BLaER1 treated with 17β-estradiol and CSF1 and Interleukin-3, amounts not matched to agents 10 nM and 100 nM (cell line): Measurements from ENCODE around the gene EFHD2.
A peak's percentile ranks its signal among the peaks of the same experiment; 100 is the strongest.

Experiments
- H3K27ac ChIP-seq, 11 experiments: shearing (Covaris generic); formaldehyde crosslinking; 2 replicates each; pipeline ENCODE4 v1.8.1; 2022
- H3K27me3 ChIP-seq, 11 experiments: shearing (Covaris generic); formaldehyde crosslinking; 2 replicates each; pipeline ENCODE4 v1.8.1; 2022
- H3K36me3 ChIP-seq, 11 experiments: shearing (Covaris generic); formaldehyde crosslinking; 2 replicates each; pipeline ENCODE4 v1.8.1; 2022
- H3K4me1 ChIP-seq, 10 experiments: shearing (Covaris generic); formaldehyde crosslinking; 2 replicates each; pipeline ENCODE4 v1.8.1; 2022
- H3K4me2 ChIP-seq, 11 experiments: shearing (Covaris generic); formaldehyde crosslinking; 2 replicates each; pipeline ENCODE4 v1.8.1; 2022
- H3K4me3 ChIP-seq, 10 experiments: shearing (Covaris generic); formaldehyde crosslinking; 2 replicates each; pipeline ENCODE4 v1.8.1; 2022
- H3K9ac ChIP-seq, 11 experiments: shearing (Covaris generic); formaldehyde crosslinking; 2 replicates each; pipeline ENCODE4 v1.8.1; 2022
- H3K9me3 ChIP-seq, 11 experiments: shearing (Covaris generic); formaldehyde crosslinking; replicated peaks in 1 of 11; 2 replicates each; pipeline ENCODE4 v1.8.1; 2022
- H4K20me1 ChIP-seq, 11 experiments: shearing (Covaris generic); formaldehyde crosslinking; 2 replicates each; pipeline ENCODE4 v1.8.1; 2022
- Cebpa-rat ChIP-seq, 11 experiments: shearing (Covaris generic); IDR thresholded peaks; 2 replicates each; pipeline ENCODE4 v1.8.1; 2022

EFHD2 gene

GRCh38 chr1:15409388-15410222 is at the start of gene EFHD2:
Gene EFHD2, plus strand, starts transcription at chr1:15409888. Its CDS starts 84 bp downstream, at chr1:15409972.
- Histone ChIP-seq H3K36me3 (peaks cover 13 to 28% (median 27%) of the 10 kb centered on the region in 11 experiments), H3K27ac (peak within 1 kb of the TSS; percentile 83 to 99 (median 93)), H3K4me1 (peaks cover 24 to 37% (median 34%) of the 10 kb centered on the region in 10 experiments), H4K20me1 (peaks cover 22 to 38% (median 31%) of the 10 kb centered on the region in 11 experiments; a peak in 21 of 22 replicates), H3K4me2 (peak within 1 kb of the TSS; percentile 94 to 99 (median 99)), H3K9ac (peak within 1 kb of the TSS; percentile 91 to 100 (median 97)), H3K27me3 (peaks cover 0 to 17% (median 8%) of the 10 kb centered on the region in 11 experiments; a peak in 8 of 22 replicates), H3K9me3 (no peaks in the 10 kb centered on the region), H3K4me3 (peak within 1 kb of the TSS; percentile 73 to 99 (median 94))
- TF ChIP-seq Cebpa-rat (IDR thresholded peaks at IDR 0.05), result no peak

GRCh38 chr1:15360700-15361099 is 49.0 kb upstream of the EFHD2 start:
- no peak for TF ChIP-seq Cebpa-rat (IDR thresholded peaks at IDR 0.05)
- H3K4me1 ChIP-seq, result peaks cover 0 to 13% (median 0%) of the 10 kb centered on the region in 10 experiments; a peak in 8 of 20 replicates
- no peaks in the 10 kb centered on the region for H3K9me3 ChIP-seq
- no peak overlapping the region for H3K4me2 ChIP-seq
- no peak overlapping the region for H3K9ac ChIP-seq
- H3K36me3 ChIP-seq, result no peaks in the 10 kb centered on the region
- no peaks in the 10 kb centered on the region for H4K20me1 ChIP-seq
- H3K4me3 ChIP-seq, result no peak overlapping the region
- no peak overlapping the region for H3K27ac ChIP-seq
- no peaks in the 10 kb centered on the region for H3K27me3 ChIP-seq

GRCh38 chr1:15362096-15362736 is 47.5 kb upstream of the EFHD2 start:
- Histone ChIP-seq H3K4me1 (peaks cover 0 to 13% (median 0%) of the 10 kb centered on the region in 10 experiments; a peak in 8 of 20 replicates), H4K20me1 (no peaks in the 10 kb centered on the region), H3K9me3 (no peaks in the 10 kb centered on the region), H3K36me3 (no peaks in the 10 kb centered on the region), H3K4me2 (peak overlapping the region in 4 of 11 experiments; percentile 13 to 73 (median 40); a peak in 6 of 22 replicates), H3K27ac (no peak overlapping the region), H3K4me3 (no peak overlapping the region), H3K9ac (no peak overlapping the region), H3K27me3 (no peaks in the 10 kb centered on the region)
- TF ChIP-seq Cebpa-rat (IDR thresholded peaks at IDR 0.05), result no peak

GRCh38 chr1:15362737-15363128 is 47.0 kb upstream of the EFHD2 start:
- Histone ChIP-seq H3K4me2 (peak overlapping the region in 4 of 11 experiments; percentile 13 to 73 (median 40); a peak in 6 of 22 replicates), H3K27me3 (no peaks in the 10 kb centered on the region), H3K9ac (no peak overlapping the region), H3K4me3 (no peak overlapping the region), H3K4me1 (peaks cover 0 to 13% (median 0%) of the 10 kb centered on the region in 10 experiments; a peak in 8 of 20 replicates), H4K20me1 (no peaks in the 10 kb centered on the region), H3K9me3 (no peaks in the 10 kb centered on the region), H3K27ac (no peak overlapping the region), H3K36me3 (no peaks in the 10 kb centered on the region)
- no peak for TF ChIP-seq Cebpa-rat (IDR thresholded peaks at IDR 0.05)

- Histone ChIP-seq H3K4me1 (peaks cover 0 to 13% (median 0%) of the 10 kb centered on the region in 10 experiments; a peak in 8 of 20 replicates), H3K9me3 (no peaks in the 10 kb centered on the region), H3K36me3 (no peaks in the 10 kb centered on the region), H3K27me3 (no peaks in the 10 kb centered on the region), H3K4me2 (no peak overlapping the region), H4K20me1 (no peaks in the 10 kb centered on the region; a peak in 1 of 22 replicates), H3K4me3 (no peak overlapping the region), H3K27ac (no peak overlapping the region), H3K9ac (no peak overlapping the region)
- TF ChIP-seq Cebpa-rat (IDR thresholded peaks at IDR 0.05), result no peak
These were observed 44.9 kb upstream of the EFHD2 start for GRCh38 chr1:15364740-15365139.

- Histone ChIP-seq H3K9ac (no peak overlapping the region), H3K4me2 (no peak overlapping the region), H3K27me3 (no peaks in the 10 kb centered on the region), H3K4me1 (peaks cover 0 to 18% (median 10%) of the 10 kb centered on the region in 10 experiments; a peak in 13 of 20 replicates), H4K20me1 (no peaks in the 10 kb centered on the region; a peak in 2 of 22 replicates), H3K9me3 (no peaks in the 10 kb centered on the region), H3K27ac (no peak overlapping the region), H3K4me3 (no peak overlapping the region), H3K36me3 (no peaks in the 10 kb centered on the region)
- no peak for TF ChIP-seq Cebpa-rat (IDR thresholded peaks at IDR 0.05)
These were observed 40.8 kb upstream of the EFHD2 start for GRCh38 chr1:15368888-15369287.

- Histone ChIP-seq H4K20me1 (no peaks in the 10 kb centered on the region; a peak in 2 of 22 replicates), H3K27me3 (no peaks in the 10 kb centered on the region), H3K36me3 (no peaks in the 10 kb centered on the region), H3K4me2 (no peak overlapping the region), H3K9me3 (no peaks in the 10 kb centered on the region), H3K27ac (no peak overlapping the region), H3K4me1 (peaks cover 0 to 18% (median 10%) of the 10 kb centered on the region in 10 experiments; a peak in 13 of 20 replicates), H3K9ac (no peak overlapping the region), H3K4me3 (no peak overlapping the region)
- no peak for TF ChIP-seq Cebpa-rat (IDR thresholded peaks at IDR 0.05)
These were observed 39.4 kb upstream of the EFHD2 start for GRCh38 chr1:15370268-15370667.

GRCh38 chr1:15370781-15371520 is 38.7 kb upstream of the EFHD2 start:
- H3K9ac ChIP-seq, result no peak overlapping the region
- no peaks in the 10 kb centered on the region; a peak in 2 of 22 replicates for H4K20me1 ChIP-seq

More at GRCh38 chr1:15370781-15371520, 38.7 kb upstream of the EFHD2 start:
- no peak overlapping the region for H3K27ac ChIP-seq
- H3K4me3 ChIP-seq, result no peak overlapping the region
- no peak for TF ChIP-seq Cebpa-rat (IDR thresholded peaks at IDR 0.05)
- no peaks in the 10 kb centered on the region for H3K9me3 ChIP-seq
- H3K4me2 ChIP-seq, result no peak overlapping the region
- H3K27me3 ChIP-seq, result no peaks in the 10 kb centered on the region
- H3K4me1 ChIP-seq, result peaks cover 0 to 18% (median 10%) of the 10 kb centered on the region in 10 experiments; a peak in 13 of 20 replicates
- H3K36me3 ChIP-seq, result no peaks in the 10 kb centered on the region
